CD4-positive, alpha-beta T cell treated with Interleukin-15 for 1 hour (primary cell): ENCODE results near the gene MUC22.
"Not testable (repeated sequence)": the region's sequence is repeated elsewhere in the genome, so short reads cannot be mapped to it uniquely, and the experiment has no call there.

ENCODE experiments used
- DNase-seq: peaks from one replicate; pipeline ENCODE4 v3.0.0-alpha.2; 2020

MUC22 gene

DNA sequence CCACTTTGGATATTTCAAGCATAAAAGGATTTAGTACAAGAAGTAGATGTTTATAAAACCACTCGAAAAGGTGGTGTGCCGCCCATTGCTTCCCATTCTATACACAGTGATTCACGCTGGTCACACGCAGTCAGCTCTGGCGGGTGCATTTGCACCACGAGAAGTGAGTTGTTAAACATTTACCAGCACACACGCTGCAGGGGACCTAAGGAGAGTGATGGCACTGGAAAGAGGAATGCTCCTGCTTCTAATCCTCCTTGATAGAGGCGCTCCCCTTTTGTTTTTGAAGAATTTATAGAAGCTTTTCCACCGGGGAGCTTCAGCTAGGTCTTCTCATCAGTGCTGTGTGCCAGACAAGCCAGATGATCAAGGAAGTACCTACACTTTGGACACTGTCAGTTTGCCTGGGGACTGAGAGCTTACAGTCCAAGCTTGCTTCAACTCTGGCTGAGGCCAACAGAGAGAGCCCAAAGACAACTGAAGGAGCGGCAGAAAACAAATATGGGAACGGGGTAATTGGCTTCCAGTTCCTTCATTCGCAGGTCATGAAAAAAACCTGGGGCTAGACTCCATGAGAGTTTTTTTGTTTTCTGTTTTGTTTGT is 31.2 kb downstream of the MUC22 start:
- DNase-seq = no peak

DNA sequence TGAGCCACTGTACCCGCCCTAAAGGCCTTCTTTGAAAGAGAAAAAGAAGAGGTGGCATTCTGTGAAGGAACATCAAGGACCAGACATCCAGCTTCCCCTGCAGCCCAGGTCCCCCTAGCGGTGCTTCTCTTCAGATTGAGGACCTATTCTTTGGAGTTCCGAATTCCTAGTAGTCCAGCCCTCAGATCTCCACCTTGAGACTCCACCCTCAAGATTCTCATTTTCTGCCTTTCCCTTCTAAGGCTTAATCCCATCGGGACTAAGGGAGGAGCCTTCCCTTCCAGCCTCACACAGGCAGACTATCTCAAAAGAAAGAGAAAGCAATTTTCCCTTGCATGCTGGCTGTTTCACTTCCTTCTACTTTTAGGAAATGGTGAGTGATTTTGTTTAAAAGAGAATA is 32.5 kb downstream of the MUC22 start:
- no peak for DNase-seq

DNA sequence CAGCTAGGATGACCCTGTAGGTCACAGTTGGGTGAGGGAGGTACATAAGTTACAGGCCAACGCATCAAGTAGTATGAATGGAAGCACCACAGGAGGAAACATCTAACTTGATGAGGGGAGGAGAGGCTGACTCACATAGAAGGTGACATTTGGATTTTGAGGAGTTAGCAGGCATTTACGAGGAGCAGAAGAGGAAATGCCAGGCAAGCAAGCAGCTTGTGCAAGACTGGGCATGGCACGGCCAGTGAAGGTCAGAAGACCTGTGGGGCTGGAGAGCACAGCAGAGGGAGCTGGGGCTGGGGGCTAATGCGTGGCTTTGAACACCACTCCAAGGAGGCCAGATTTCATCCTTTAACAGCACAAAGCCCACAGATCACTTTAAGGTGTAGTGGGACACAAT is 37.8 kb downstream of the MUC22 start:
- DNase-seq = no peak

DNA sequence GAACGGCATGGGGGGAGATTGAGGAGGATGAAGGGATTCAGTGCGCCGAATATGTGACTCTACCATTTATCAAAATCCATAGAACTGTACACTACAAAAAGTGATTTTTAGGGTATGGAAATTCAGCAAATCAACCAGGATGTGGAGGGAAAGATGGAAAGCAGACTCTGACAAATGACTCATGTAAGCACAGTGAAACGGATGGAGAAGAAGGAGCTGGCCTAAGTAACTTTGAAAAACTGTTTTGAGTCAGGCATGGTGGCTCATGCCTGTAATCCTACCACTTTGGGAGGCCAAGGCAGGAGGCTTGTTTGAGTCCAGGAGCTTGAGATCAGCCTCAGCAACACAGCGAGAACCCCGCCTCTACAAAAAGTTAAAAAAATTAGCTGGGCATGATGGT is 39.2 kb downstream of the MUC22 start:
- DNase-seq = no peak

DNA sequence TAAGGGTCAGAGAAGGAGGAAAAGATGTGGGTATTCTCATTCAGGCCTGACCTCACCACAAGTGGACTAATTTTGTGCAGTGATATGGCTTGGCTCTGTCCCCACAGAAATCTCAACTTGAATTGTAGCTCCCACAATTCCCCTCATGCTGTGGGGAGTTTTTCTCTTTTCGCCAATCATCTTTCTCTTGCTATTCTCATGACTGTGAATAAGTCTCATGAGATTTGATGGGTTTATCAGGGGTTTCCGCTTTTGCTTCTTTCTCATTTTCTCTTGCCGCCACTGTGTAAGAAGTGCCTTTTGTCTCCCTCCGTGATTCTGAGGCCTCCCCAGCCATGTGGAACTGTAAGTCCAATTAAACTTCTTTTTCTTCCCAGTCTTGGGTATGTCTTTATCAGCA is 42.9 kb downstream of the MUC22 start:
- DNase-seq = not testable (repeated sequence)

DNA sequence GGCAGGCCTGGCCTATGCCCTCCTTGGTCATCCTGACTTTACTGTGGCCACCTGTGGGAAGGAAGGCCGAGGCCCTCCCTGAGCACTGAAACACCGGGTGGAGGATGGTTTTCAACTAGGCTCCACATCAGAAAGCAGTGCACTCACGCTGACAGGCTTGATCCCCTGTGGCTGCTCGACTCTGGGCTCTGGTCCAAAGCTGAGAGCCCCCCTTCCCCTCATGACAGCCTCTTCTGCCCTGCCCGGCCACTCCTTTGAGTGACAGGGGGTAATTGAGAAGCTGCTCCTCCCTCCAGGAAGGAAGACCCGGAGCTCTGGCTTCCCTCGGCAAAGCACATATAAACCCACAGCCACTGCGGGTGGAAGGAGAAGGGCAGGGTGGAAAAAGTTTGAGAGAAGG is 43.6 kb downstream of the MUC22 start:
- DNase-seq = no peak

DNA sequence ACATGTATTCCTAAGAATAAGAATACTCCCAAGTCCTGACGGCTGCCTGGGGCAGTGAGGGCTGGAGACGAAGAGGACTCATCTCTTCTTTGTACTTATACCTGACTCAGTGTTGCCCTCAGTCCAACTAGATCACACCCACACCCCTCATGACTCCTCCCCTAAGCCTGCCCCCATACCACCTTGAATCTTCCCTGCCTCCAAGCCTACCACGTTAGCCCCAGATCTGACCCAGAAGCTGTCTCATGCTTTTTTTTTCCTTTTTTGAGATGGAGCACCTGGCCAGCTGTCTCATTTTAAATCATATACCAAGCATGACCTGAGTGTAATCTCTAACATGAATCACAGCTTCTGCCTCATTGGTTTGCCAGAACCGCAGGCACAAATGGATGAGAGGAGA is 45.2 kb downstream of the MUC22 start:
- no peak for DNase-seq

DNA sequence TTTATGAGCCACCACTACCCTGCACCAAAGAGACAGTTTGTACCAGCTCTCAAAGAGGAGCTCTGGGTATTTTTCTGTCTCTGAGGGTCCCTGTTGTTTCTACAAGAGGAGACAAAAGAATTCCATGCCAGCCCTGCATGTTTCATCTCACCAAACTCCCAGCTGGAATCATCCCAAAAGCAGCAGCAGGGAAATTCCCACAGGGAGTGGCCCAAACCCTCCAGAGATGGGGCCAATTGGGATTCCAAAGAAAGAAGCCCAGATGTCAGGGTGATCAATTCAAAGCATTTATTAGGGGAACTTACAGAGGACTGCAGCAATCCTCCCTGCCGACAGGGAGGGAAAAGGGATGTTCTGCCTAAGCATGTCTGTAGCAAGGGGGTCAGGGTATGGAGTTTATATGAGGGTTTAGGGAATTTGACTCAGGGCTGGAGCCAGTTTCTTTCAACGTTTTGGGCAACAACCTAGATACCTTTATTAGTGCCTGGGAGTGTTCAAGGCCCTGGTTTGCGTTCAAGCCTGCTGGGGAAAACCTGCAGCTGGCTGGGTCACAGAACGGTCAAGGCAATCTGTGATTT is 47.2 kb downstream of the MUC22 start:
- no peak for DNase-seq

DNA sequence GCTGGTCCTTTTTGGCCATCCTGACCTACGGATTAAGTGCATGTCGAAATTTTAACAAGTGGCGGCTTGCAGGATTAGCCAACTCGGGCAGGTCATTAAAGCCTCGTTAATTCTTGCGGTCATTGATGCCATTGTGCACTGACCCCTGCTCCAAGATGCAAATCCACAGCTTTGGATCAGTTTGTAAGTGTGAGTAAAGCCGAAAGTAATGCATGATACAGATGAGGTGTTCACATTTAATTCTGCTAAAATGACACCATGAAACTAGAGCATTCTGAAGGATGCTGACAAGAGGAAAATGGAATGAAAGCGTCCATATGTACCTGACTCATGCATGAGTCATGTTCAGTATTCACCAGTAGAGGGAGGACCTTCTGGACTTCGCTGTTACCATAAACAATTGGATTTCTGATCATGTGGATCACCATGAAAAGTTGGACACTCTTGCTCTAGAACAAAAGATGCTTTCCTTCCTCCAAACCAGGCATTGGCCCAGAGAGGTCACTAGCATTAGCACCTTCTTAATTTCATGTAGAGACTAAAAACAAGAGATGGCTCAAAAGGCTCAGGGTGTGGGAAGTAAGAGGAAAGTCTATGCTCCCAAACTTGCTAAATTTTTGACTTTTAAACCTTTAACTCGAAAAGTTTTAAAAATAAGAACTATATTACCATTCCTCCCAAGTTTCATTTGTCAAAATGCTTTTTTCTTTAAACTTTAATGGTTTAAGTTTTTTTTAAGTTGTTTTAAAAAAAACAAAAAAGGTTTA is 48.0 kb downstream of the MUC22 start:
- no peak for DNase-seq

DNA sequence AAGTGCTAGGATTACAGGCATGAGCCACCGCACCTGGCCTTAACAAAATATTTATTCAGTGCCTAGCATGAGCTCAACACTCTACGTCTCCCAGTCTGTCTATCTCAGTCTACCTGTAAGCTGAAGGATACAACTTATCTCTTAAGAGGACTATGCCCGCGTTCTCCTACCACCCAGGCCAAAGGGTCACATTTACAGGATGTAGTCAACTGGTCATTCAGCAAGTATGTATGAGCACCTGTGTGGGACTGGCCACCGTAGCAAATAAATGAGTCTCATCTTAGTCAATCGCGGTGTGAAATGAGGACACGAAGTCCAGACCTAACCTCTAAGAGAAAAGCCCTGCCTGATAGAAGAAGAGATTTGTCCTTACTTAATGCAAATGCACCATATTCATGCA is 49.9 kb downstream of the MUC22 start:
- no peak for DNase-seq

DNA sequence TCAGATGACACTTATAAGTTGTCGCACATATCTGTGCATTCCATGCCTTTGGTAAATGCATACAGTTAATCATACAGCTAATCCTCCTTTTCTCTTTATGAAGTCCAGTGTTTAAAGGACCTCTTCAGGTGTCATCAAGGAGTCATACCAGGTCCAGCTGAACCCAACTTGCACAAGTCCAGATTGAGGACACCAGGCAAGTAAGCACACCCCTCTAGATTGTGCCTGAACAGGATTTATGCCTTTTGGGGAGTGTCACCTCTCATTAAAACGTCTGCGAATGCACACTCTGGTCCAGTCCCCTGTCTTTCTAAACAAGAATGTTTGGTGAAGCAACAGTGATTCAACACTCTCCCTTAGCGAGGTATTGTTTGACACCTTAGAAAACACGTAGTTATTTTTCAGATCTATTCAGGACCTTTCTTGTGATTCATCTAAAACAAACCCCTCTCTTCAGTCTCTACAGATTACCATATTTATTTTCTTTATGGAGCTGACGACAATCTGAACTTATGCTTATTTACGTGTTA is 53.7 kb downstream of the MUC22 start:
- DNase-seq = no peak

DNA sequence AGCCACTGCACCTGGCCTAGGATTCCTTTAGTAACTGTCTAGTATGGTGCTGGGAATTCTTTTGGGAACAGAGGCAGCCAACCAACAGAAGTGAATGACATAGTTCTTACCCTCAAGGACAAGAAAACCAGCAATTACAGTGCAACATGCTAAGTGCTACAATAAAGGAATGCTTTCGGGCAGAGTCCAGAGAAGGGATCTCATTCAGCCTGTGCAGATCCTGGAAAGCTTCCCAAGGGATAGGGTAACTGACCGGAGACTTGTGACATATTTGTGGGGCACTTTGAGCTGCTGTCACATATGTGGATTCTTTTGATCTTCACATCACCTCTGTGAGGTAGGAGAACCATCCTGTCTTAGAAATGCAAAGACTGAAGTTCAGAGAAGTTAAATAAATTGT is 55.3 kb downstream of the MUC22 start:
- no peak for DNase-seq

DNA sequence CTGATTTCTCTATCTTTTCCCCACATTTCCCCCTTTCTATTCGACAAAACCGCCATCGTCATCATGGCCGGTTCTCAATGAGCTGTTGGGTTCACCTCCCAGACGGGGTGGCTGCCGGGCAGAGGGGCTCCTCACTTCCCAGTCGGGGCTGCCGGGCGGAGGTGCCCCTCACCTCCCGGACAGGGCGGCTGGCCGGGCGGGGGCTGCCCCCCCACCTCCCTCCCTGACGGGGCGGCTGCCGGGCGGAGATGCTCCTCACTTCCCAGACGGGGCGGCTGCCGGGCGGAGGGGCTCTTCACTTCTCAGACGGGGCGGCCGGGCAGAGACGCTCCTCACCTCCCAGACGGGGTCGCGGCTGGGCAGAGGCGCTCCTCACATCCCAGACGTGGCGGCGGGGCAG is 56.8 kb downstream of the MUC22 start:
- DNase-seq = not testable (repeated sequence)

DNA sequence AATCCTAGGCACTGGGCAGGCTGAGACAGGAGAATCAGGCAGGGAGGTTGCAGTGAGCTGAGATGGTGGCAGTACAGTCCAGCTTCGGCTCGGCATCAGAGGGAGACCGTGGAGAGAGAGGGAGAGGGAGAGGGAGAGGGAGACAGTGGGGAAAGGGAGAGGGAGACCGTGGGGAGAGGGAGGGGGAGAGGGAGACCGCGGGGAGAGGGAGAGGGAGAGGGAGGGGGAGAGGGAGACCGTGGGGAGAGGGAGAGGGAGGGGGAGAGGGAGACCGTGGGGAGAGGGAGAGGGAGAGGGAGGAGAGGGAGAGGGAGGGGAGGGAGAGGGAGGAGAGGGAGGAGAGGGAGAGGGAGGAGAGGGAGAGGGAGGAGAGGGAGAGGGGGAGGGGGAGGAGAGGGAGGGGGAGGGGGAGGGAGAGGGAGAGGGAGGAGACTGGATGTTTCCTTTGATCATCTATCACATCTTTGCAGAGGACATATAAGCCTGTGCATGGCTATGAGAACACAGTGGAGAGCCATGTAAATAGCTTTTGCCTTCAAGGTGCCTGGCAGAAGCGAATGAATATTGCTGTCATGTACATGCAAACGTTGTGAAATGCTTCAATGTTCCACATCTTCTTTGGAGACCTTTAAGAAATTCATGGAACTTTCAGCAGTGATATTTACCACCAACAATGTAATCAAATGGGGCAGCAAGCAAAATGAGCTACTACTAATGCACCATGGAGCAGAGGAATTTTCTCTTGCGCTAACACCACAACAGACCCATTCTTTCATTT is 57.8 kb downstream of the MUC22 start:
- not testable (repeated sequence) for DNase-seq

DNA sequence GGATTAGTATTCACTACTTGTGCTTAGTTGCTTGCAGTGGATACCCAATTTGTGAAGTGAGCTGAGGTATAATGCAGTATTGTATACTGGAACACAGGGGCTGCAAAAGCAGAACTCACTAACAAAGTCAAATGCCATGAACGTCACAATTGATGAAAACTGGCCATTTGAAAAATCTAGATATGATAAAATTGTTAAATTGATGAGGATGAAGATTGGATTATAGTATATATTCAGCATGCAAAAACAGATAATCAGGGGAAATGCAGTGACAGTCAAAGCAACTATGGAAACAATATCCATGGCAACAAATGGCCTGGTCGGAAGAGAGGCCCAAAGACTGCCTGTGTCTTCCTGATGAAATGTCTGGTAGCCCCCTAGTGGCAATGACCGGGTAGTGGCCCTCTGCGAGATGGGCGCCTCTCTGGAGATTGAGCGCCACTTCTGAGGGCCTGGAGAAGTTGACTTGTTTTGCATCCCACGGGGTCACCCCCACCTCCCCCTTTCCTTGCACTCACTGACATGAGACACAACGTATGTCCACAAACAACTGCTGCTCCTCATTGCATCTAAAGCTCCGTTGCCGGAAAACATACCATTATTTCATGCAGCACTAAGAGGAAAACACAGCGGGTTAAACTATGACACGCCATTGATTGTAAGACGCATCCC is 58.5 kb downstream of the MUC22 start:
- DNase-seq = peak; percentile 62

DNA sequence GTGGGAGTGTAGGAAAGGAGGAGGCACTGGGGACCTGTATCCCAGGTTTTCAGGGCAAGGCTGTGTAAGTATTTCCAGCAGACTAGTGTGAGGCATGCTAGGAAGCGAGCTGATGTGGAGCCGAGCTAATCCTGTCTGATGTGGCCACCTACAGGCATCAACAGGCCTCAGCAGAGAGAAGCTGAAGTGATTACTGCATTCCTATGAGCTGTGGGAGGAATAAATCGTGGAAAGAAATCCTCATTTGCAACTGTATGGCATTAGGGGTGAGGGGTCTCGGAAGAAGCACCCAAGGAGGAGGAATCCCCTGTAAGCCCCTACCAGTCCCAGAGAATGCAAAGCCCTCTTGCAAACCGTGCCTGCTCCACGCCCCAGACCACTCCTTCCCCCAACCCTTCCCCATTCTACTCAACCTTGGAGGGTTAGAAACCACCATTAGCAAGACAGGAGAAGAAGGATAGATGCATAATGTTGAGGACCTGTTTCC is 60.5 kb downstream of the MUC22 start:
- no peak for DNase-seq

DNA sequence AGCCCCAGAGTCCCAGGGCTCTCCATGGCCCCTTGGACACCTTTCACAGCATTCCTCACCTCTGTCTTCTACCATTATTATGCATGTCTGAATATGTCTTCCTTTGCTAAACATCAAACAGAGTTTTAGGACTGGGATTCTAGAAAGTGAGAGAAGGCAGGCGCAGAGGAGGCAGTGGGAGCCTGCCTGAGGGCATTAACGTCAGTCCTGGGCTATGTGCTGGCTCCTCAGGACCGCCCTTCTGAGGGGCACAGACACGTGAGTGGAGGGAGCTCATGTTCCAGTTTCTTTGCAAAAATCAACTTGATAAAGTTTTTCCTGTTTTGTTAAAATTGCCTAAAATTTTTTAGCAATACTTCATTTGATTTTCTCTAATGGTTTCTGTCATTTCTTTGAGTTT is 64.1 kb downstream of the MUC22 start:
- DNase-seq = no peak

DNA sequence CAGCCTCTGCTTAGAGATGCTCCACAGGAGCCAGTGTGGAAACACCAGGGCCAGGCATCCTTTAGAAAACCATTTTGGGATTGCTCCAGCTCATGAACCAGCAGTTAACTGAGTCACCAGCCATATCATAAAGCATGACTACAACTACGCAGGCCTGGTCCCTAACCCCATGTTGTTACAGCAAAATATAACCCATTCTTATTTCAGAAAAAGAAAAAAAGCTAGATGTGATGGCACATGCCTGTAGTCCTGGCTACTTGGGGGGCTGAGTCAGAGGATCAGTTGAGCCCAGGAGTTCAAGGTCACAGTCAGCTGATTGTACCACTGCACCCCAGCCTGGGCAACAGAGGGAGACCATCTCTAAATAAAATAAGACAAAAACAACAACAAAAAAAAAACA is 65.3 kb downstream of the MUC22 start:
- no peak for DNase-seq

DNA sequence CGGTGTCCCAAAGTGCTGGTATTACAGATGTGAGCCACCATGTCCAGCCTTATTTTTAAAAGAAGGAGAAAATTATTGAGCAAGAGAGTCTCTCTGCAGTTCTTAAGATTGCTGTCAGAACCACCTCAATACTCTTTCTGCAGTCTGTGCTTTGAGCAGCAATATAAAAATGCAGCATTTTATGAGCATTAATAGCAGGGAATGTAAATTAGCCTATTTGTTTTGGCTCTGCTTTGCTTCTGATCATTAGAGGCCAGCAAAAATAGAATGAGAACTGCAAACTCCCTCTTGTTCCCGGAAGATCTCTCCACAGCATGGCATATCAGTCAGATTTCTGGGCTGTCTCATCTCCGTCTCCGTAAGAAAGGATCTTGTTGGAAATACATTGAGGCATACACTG is 66.3 kb downstream of the MUC22 start:
- DNase-seq = no peak

DNA sequence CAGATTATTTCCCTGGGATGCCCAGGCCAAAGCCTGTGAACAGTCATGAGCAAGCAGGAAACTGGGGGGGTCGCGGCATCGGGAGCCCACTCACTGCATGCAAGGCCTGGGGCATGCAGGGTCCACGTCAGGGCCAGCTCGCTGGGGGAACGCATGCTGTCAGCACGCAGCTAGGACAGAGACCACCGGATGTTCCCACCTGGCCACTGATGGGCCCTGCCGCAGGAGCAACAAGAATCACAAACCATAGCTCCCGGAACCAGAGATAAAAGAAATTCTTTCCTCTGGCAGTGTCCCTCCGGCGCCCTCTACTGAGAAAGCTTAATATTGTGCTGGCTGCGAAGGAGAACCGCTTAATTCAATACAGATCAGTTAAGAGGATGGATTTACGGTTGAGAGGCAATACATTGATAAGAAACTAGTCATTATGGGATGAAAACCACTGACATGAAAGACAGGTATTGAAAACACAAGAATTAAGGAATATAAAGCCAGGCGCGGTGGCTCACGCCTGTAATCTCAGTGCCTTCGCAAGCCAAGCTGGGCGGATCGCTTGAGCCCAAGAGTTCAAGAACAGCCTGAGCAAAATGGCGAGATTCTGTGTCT is 69.5 kb downstream of the MUC22 start:
- peak; percentile 67 for DNase-seq

DNA sequence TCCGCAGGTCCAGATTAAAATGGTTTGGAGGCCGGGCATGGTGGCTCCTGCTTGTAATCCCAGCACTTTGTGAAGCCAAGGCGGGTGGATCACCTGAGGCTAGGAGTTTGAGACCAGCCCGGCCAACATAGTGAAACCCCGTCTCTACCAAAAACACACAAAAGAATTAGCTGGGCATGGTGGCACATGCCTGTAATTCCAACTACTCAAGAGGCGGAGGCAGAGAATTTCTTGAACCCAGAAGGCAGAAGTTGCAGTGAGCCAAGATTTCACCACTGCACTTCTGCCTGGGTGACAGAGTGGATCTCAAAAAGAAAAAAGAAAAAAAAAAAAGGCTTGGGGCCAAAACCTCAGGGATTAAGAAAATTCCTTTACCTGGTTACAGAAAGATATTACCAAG is 71.6 kb downstream of the MUC22 start:
- no peak for DNase-seq

DNA sequence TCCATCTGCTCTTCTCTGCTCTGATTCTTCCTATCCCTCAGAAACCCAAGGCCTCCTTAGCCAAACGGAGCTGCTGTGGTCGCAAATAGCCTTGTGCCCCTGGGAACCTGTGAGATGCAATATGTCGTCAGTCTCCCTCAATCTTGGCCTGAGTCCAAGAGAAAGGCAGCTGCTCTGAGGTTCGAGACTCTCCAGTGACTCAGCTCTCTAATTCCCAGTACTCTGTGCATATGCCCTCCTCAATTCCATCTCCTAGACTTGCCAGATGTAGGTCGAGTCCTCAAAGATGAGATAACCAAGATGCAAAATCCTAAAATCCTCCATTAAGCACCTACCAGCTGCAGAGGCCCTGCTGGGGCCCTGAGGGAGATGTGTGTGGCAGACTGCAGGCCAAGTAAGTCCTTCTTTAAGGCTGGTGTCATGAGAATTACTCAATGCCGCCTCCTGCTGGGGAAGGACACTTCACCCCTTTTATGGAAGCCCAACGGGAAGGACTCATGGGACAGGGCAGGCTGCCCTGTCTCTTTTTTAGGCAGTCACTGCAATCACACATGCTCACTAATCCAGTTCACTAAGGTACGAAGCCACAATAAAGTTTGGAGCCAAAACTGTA is 73.6 kb downstream of the MUC22 start:
- DNase-seq = peak; percentile 30
